Breast epithelium (tissue), 3 donors: ENCODE results near the gene WDR86.

Experiments used
- POLR2A ChIP-seq: fragments of 450-650 bp; IDR thresholded peaks from one replicate; pipeline ENCODE4 v1.6.1; 2016; ENCODE audit warnings: antibody characterized with exemption, mild to moderate bottlenecking, moderate library complexity
- TF ChIP-seq, protein P1 (sequence below), 3 donors: fragments of 450-650 bp; IDR thresholded peaks; one replicate each; pipeline ENCODE4 v1.5.1; 2016 to 2017; ENCODE audit warnings: antibody characterized with exemption in 3 of 3, mild to moderate bottlenecking in 3 of 3, moderate library complexity in 3 of 3

DNA sequence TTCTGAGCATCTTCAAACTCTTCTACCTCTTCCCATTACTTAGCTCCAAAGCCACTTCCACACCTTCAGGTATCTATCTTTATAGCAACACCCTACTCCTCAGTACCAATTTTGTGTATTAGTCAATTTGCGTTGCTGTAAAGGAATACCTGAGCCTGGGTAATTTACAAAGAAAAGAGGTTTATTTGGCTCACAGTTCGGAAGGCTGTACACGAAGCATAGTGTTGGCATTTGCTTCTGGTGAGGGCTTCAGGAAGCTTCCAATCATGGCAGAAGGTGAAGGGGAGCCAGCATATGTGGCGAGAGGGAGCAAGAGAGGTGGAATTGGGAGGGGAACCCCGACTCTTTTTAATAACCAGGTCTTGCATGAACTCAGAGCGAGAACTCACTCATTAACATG is 47.7 kb upstream of the WDR86 start:
- TF ChIP-seq POLR2A = no peak
- TF ChIP-seq, protein P1, sequence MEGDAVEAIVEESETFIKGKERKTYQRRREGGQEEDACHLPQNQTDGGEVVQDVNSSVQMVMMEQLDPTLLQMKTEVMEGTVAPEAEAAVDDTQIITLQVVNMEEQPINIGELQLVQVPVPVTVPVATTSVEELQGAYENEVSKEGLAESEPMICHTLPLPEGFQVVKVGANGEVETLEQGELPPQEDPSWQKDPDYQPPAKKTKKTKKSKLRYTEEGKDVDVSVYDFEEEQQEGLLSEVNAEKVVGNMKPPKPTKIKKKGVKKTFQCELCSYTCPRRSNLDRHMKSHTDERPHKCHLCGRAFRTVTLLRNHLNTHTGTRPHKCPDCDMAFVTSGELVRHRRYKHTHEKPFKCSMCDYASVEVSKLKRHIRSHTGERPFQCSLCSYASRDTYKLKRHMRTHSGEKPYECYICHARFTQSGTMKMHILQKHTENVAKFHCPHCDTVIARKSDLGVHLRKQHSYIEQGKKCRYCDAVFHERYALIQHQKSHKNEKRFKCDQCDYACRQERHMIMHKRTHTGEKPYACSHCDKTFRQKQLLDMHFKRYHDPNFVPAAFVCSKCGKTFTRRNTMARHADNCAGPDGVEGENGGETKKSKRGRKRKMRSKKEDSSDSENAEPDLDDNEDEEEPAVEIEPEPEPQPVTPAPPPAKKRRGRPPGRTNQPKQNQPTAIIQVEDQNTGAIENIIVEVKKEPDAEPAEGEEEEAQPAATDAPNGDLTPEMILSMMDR (IDR thresholded peaks at IDR 0.05) = no peak
